Keratinocyte (primary cell): ENCODE results near the gene PRXL2A. TPM values are rescaled to one million over a fixed set of nuclear protein-coding genes. Genes with fewer than 3 reads are reported as not detected.

Source experiments
- DNase-seq: peaks from one replicate; pipeline ENCODE4 v3.0.0-alpha.2; 2011; ENCODE audit warnings: low read depth, missing footprints, low spot score
- FAIRE-seq: peaks from 2 replicates; lab custom pipeline; 2011; peaks lifted over from hg19 to GRCh38; lab: Jason Lieb, UNC
- H2AFZ ChIP-seq: 2 replicates; pipeline ENCODE4 v1.6.0; 2012; ENCODE audit warnings: low read length, control low read depth, inconsistent platforms; ENCODE audit not compliant: control insufficient read depth
- H3K27ac ChIP-seq: 2 replicates; pipeline ENCODE4 v1.5.1; 2011; ENCODE audit warnings: low read length; ENCODE audit not compliant: control insufficient read depth, insufficient read depth
- H3K27me3 ChIP-seq: 3 replicates; pipeline ENCODE4 v1.6.0; 2011; ENCODE audit warnings: low read length; ENCODE audit not compliant: control insufficient read depth, insufficient read depth; ENCODE audit errors: extremely low read depth
- H3K36me3 ChIP-seq, 2 experiments: 2 replicates in 1 of 2; 3 replicates in 1 of 2; pipeline ENCODE4 v1.5.1; 2011; ENCODE audit warnings: low read length in 2 of 2, mild to moderate bottlenecking in 1 of 2; ENCODE audit not compliant: control insufficient read depth in 2 of 2, insufficient read depth in 2 of 2; ENCODE audit errors: extremely low read depth in 1 of 2
- H3K4me1 ChIP-seq: 3 replicates; pipeline ENCODE4 v1.5.1; 2011; ENCODE audit warnings: low read length; ENCODE audit not compliant: control insufficient read depth, insufficient read depth; ENCODE audit errors: extremely low read depth
- H3K4me2 ChIP-seq: 3 replicates; pipeline ENCODE4 v1.6.0; 2011; ENCODE audit warnings: low read depth, low read length; ENCODE audit not compliant: control insufficient read depth, insufficient read depth; ENCODE audit errors: extremely low read depth
- H3K4me3 ChIP-seq, 3 experiments: fragments of 200-600 bp in 1 of 3; sonication (generic) in 1 of 3; 2 replicates in 2 of 3; 3 replicates in 1 of 3; pipeline ENCODE4 v1.5.1; 2011 to 2016; ENCODE audit warnings: low read length in 3 of 3, mild to moderate bottlenecking in 3 of 3, control low read depth in 2 of 3, inconsistent platforms in 1 of 3, low read depth in 1 of 3, mixed read lengths in 1 of 3, mixed run types in 1 of 3, moderate library complexity in 1 of 3; ENCODE audit not compliant: control insufficient read depth in 2 of 3, insufficient read depth in 2 of 3; ENCODE audit errors: extremely low read depth in 1 of 3
- H3K79me2 ChIP-seq: 2 replicates; pipeline ENCODE4 v1.6.0; 2012; ENCODE audit warnings: low read length; ENCODE audit not compliant: control insufficient read depth, insufficient read depth
- H3K9ac ChIP-seq: 3 replicates; pipeline ENCODE4 v1.6.0; 2011; ENCODE audit warnings: low read length; ENCODE audit not compliant: control insufficient read depth, insufficient read depth; ENCODE audit errors: extremely low read depth
- H3K9me1 ChIP-seq: 3 replicates; pipeline ENCODE4 v1.6.0; 2011; ENCODE audit warnings: low read length; ENCODE audit not compliant: control insufficient read depth, insufficient read depth; ENCODE audit errors: extremely low read depth
- H3K9me3 ChIP-seq: 2 replicates; pipeline ENCODE4 v1.5.1; 2012; ENCODE audit warnings: low read depth, low read length; ENCODE audit not compliant: control insufficient read depth
- H4K20me1 ChIP-seq: 3 replicates; pipeline ENCODE4 v1.6.0; 2011; ENCODE audit warnings: low read length; ENCODE audit not compliant: control insufficient read depth, insufficient read depth; ENCODE audit errors: extremely low read depth
- CTCF ChIP-seq, 3 experiments: IDR thresholded peaks in 1 of 3; conservative IDR thresholded peaks in 1 of 3; optimal IDR thresholded peaks in 1 of 3; 2 replicates in 2 of 3; 3 replicates in 1 of 3; pipeline versions ENCODE3 to v1.5.1; 2011; ENCODE audit warnings: low read length in 3 of 3, mild to moderate bottlenecking in 3 of 3, moderate library complexity in 2 of 3, control low read depth in 1 of 3, inconsistent platforms in 1 of 3; ENCODE audit not compliant: insufficient read depth in 2 of 3; ENCODE audit errors: extremely low read depth in 1 of 3
- EZH2 ChIP-seq: IDR thresholded peaks from one replicate; pipeline ENCODE4 v1.6.1; 2012; ENCODE audit warnings: inconsistent platforms, mild to moderate bottlenecking, low read length, moderate library complexity
- dilution Hi-C: fragments of 300-500 bp; cut with MboI; formaldehyde crosslinking; loops from one replicate; pipeline ENCODE4 v1.7.0; 2020; ENCODE audit warnings: low sequenced_read_pairs; ENCODE audit not compliant: extremely low pct_ligation_motif_present
- polyA plus RNA-seq, 5 experiments: library from polyadenylated mRNA; depleted of rRNA in 3 of 5; stranded (reverse) in 3 of 5; stranded (forward) in 1 of 5; unstranded in 1 of 5; fragments of >200 nt; gene quantifications; 1 replicate in 1 of 5; 2 replicates in 3 of 5; 3 replicates in 1 of 5; pipeline versions ENCODE4 v1.2.1 to v1.2.3, GENCODE V29; 2011 to 2012; ENCODE audit warnings: missing spikeins in 2 of 5, low read depth in 1 of 5, low replicate concordance in 1 of 5

PRXL2A gene
- polyA plus RNA-seq, 1 donor (not counting 4 experiments of a cell fraction or from before 2014, with no cell fraction given) = 71.6 TPM

- no peaks in the 10 kb centered on the region for H3K27me3 ChIP-seq
- no peaks in the 10 kb centered on the region for H3K9me1 ChIP-seq
- H3K27ac ChIP-seq = no peak overlapping the region
- no peak for DNase-seq
- H3K36me3 ChIP-seq = peaks cover 7 to 10% of the 10 kb centered on the region in 2 experiments
- no peak overlapping the region for H3K4me3 ChIP-seq
- H3K4me2 ChIP-seq = no peak overlapping the region
- H3K9me3 ChIP-seq = no peaks in the 10 kb centered on the region
- no peak overlapping the region for H2AFZ ChIP-seq
- H3K4me1 ChIP-seq = peaks cover 5% of the 10 kb centered on the region
- TF ChIP-seq EZH2 (no peak), CTCF (optimal IDR thresholded peaks at IDR 0.05 in 1 of 3, IDR thresholded peaks at IDR 0.05 in 1 of 3, conservative IDR thresholded peaks at IDR 0.05 in 1 of 3; ENCODE audit: extremely low read depth in 1 of 3, insufficient read depth in 2 of 3, low read length in 3 of 3) (no peak)
- no peak for FAIRE-seq
- no peaks in the 10 kb centered on the region for H3K79me2 ChIP-seq
- H3K9ac ChIP-seq = no peak overlapping the region
- no peaks in the 10 kb centered on the region for H4K20me1 ChIP-seq
- dilution Hi-C loops = no loop called here
Observed at GRCh38 chr10:80421050-80421706, 12.8 kb downstream of the PRXL2A start.

- H3K4me3 ChIP-seq = no peak overlapping the region
- H3K9me1 ChIP-seq = no peaks in the 10 kb centered on the region
- H3K79me2 ChIP-seq = no peaks in the 10 kb centered on the region
- TF ChIP-seq EZH2 (no peak), CTCF (optimal IDR thresholded peaks at IDR 0.05 in 1 of 3, IDR thresholded peaks at IDR 0.05 in 1 of 3, conservative IDR thresholded peaks at IDR 0.05 in 1 of 3; ENCODE audit: extremely low read depth in 1 of 3, insufficient read depth in 2 of 3, low read length in 3 of 3) (no peak)
- no peaks in the 10 kb centered on the region for H3K27me3 ChIP-seq
- DNase-seq (no peak), FAIRE-seq (no peak)
- no peak overlapping the region for H3K27ac ChIP-seq
- no peak overlapping the region for H2AFZ ChIP-seq
- no peaks in the 10 kb centered on the region for H4K20me1 ChIP-seq
- H3K9ac ChIP-seq = no peak overlapping the region
- no peaks in the 10 kb centered on the region for H3K9me3 ChIP-seq
- no peak overlapping the region for H3K4me2 ChIP-seq
- dilution Hi-C loops = no loop called here
- no peaks in the 10 kb centered on the region for H3K4me1 ChIP-seq
- peaks cover 7 to 10% of the 10 kb centered on the region in 2 experiments for H3K36me3 ChIP-seq
Observed at GRCh38 chr10:80421707-80422536, 13.6 kb downstream of the PRXL2A start.
